Heart left ventricle (tissue), 13 donors: ENCODE measurements around the gene HCCS.

Source experiments
- POLR2A ChIP-seq, 2 donors: fragments of 450-650 bp; IDR thresholded peaks; one replicate each; pipeline ENCODE4 v1.6.1; 2017; ENCODE audit warnings: antibody characterized with exemption in 2 of 2, mild to moderate bottlenecking in 2 of 2, moderate library complexity in 2 of 2
- TF ChIP-seq, protein P1 (sequence below), 12 donors: fragments of 200-600 bp; sonication (generic) in 4 of 12; IDR thresholded peaks; one replicate each; pipeline versions ENCODE4 v1.5.0 to v1.8.0; 2018 to 2022; ENCODE audit warnings: antibody characterized with exemption in 12 of 12, mild to moderate bottlenecking in 5 of 12
- donor health status: ischemic (EF 13 %, LVEDD 7.1; RV severe dilation, severe dysfunction).
- donor health status: DM: no; HTN: yes; CAD: no.
- donor health status: DM: no; HTN: no; CAD: no.
- donor health status: ischemic (EF 25% LVEDD 6.9; RV normal size, moderate dysfunction).
- donor health status: ischemic (EF 25% LVEDD 5.7; RV mildly dilated, moderate dysfunction).
- donor health status: ischemic (EF 35%, LVEDD 5.7; RV mildly dilated, moderate dysfunction).
- donor health status: nonischemic (EF 11% LVEDD 7.7; RV severe dilation, severe dysfunction).
- donor health status: DM: yes; HTN: yes; CAD: no.
- donor health status: PGD.
- donor health status: ischemic (EF 29% LVEDD 5.4; RV normal size, mild dysfunction).
- donor health status: nonischemic (EF 23%, LVEDD 6.1; RV moderate dilation, normal function).

DNA sequence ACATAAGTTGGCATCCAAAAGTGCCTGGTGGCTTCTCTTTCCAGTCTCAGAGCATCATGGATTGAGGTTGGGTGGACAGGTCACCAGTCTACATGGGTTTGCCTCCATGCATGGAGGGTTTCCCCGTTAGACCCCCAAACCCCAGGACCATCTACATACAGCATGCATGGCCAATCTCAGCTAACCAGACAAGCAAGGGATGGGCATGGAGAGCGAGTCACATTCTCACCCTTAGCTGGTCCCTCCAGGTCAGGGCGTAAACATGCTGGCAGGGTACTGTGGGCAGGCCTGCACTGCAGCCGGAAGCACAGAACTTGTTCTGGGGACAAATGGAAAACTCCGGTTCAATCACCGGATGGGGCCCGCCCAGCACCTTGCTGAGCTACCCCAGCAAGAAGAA, 37.3 kb downstream of the HCCS start:
- TF ChIP-seq, protein P1, sequence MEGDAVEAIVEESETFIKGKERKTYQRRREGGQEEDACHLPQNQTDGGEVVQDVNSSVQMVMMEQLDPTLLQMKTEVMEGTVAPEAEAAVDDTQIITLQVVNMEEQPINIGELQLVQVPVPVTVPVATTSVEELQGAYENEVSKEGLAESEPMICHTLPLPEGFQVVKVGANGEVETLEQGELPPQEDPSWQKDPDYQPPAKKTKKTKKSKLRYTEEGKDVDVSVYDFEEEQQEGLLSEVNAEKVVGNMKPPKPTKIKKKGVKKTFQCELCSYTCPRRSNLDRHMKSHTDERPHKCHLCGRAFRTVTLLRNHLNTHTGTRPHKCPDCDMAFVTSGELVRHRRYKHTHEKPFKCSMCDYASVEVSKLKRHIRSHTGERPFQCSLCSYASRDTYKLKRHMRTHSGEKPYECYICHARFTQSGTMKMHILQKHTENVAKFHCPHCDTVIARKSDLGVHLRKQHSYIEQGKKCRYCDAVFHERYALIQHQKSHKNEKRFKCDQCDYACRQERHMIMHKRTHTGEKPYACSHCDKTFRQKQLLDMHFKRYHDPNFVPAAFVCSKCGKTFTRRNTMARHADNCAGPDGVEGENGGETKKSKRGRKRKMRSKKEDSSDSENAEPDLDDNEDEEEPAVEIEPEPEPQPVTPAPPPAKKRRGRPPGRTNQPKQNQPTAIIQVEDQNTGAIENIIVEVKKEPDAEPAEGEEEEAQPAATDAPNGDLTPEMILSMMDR (IDR thresholded peaks at IDR 0.05) = no peak
- TF ChIP-seq POLR2A (IDR thresholded peaks at IDR 0.05) = no peak
